HepG2 (cell line): Measurements from ENCODE around the gene SERPINE2. TPM values are rescaled to one million over a fixed set of nuclear protein-coding genes. Genes with fewer than 3 reads are reported as not detected.
A peak's percentile ranks its signal among the peaks of the same experiment; 100 is the strongest.

Experiments used
- CCAR2 ChIP-seq: fragments of 200-400 bp; formaldehyde crosslinking; optimal IDR thresholded peaks from 2 replicates; pipeline ENCODE3; 2018; ENCODE audit warnings: low read depth, mild to moderate bottlenecking, low read length, moderate library complexity
- KLF16 ChIP-seq, 2 experiments: sonication (generic) in 1 of 2; formaldehyde crosslinking in 1 of 2; IDR thresholded peaks; 2 replicates each; pipeline versions ENCODE4 v1.6.1 to v1.8.0; 2016 to 2023; ENCODE audit warnings: missing genetic modification reagents in 2 of 2, missing compliant biosample characterization in 1 of 2
- MEF2D ChIP-seq: sonication (generic); formaldehyde crosslinking; IDR thresholded peaks from 2 replicates; pipeline ENCODE4 v1.5.1; 2020; ENCODE audit warnings: mild to moderate bottlenecking, missing genetic modification reagents
- SMC3 ChIP-seq: IDR thresholded peaks from 2 replicates; pipeline ENCODE4 v1.6.1; 2011; ENCODE audit warnings: low read length, improper control_type of control experiment
- ZFP36 ChIP-seq: fragments of 150-350 bp; IDR thresholded peaks from 2 replicates; pipeline ENCODE4 v1.6.1; 2018; ENCODE audit warnings: borderline replicate concordance, low read length, low read depth; ENCODE audit not compliant: partially characterized antibody
- ZFP90 ChIP-seq: sonication (generic); formaldehyde crosslinking; IDR thresholded peaks from 2 replicates; pipeline ENCODE4 v1.8.0; 2022; ENCODE audit warnings: missing genetic modification reagents, mild to moderate bottlenecking, inconsistent platforms, borderline replicate concordance
- ZMYM2 ChIP-seq: sonication (generic); formaldehyde crosslinking; IDR thresholded peaks from 2 replicates; pipeline ENCODE4 v1.8.0; 2022; ENCODE audit warnings: mild to moderate bottlenecking, missing genetic modification reagents
- ZNF30 ChIP-seq: sonication (generic); formaldehyde crosslinking; IDR thresholded peaks from 2 replicates; pipeline ENCODE4 v1.5.0; 2020; ENCODE audit warnings: mild to moderate bottlenecking, missing genetic modification reagents
- ZNF530 ChIP-seq: sonication (generic); formaldehyde crosslinking; IDR thresholded peaks from 2 replicates; pipeline ENCODE4 v1.5.0; 2020; ENCODE audit warnings: low read depth, mild to moderate bottlenecking, missing genetic modification reagents
- polyA plus RNA-seq, 8 experiments: library from polyadenylated mRNA; depleted of rRNA in 3 of 8; stranded (reverse) in 7 of 8; unstranded in 1 of 8; fragments of >200 nt; fragmentation: Illumina TruSeq in 4 of 8; extraction: Trizol in 4 of 8; gene quantifications; 2 replicates each; pipeline versions ENCODE4 v1.2.1 to v1.2.3, GENCODE V29; 2011 to 2016; ENCODE audit warnings: low read depth in 4 of 8, missing spikeins in 1 of 8, mixed read lengths in 1 of 8; ENCODE audit not compliant: insufficient read depth in 1 of 8
- total RNA-seq, 5 experiments: library from RNA; depleted of rRNA; stranded (reverse); fragments of >200 nt; fragmentation: Illumina TruSeq; extraction: Trizol; gene quantifications; 2 replicates each; pipeline ENCODE4 v1.2.3, GENCODE V29; 2016; ENCODE audit warnings: low read depth in 1 of 5
- TF ChIP-seq, protein P1 (sequence below): sonication (generic); formaldehyde crosslinking; IDR thresholded peaks from 2 replicates; pipeline ENCODE4 v1.5.1; 2020; ENCODE audit warnings: mild to moderate bottlenecking, missing genetic modification reagents, borderline replicate concordance
- TF ChIP-seq, protein P2 (sequence below): sonication (generic); formaldehyde crosslinking; IDR thresholded peaks from 2 replicates; pipeline ENCODE4 v1.5.0; 2020; ENCODE audit warnings: mild to moderate bottlenecking, missing genetic modification reagents, borderline replicate concordance
- TF ChIP-seq, protein P3 (sequence below): sonication (generic); formaldehyde crosslinking; IDR thresholded peaks from 2 replicates; pipeline ENCODE4 v1.5.0; 2020; ENCODE audit warnings: mild to moderate bottlenecking, missing genetic modification reagents, borderline replicate concordance

SERPINE2 gene
- total and polyA plus RNA-seq, 2 of the 13 experiments (the other 11 are each of a cell fraction or from before 2014, with no cell fraction given): 7.9 to 18.1 TPM

DNA sequence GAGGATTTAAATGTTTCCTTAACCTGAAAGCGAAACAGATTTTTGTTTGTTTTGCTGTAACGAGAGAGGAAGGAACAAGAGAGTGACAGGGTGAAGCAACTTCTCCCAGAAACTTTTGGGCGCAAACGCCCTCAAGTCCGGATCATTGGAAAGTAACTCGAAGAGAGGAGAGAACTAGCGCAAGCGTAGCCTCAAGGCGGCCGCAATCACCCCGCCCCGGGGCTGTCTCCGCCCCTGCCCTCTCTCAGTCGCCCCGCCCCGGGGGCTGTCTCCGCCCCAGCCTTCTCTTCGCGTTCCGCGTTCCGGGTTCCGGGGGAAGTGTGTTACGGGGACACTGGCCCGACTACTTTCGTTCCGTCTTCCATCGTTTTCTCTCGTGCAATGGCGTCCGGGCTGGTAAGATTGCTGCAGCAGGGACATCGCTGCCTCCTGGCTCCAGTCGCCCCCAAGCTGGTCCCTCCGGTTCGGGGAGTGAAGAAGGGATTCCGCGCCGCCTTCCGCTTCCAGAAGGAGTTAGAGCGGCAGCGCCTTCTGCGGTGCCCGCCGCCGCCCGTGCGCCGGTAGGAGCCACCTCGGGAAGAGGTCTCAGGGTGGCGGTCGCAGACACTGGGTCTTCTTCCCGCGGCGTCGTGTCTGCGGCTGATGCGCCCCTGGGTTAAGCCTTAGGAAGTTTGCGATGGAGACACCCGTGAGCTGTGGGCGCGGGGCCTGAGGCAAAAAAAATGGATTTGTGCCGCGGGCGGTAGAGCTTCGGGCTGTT is 81.8 kb downstream of the SERPINE2 start, which contains the start of gene MRPL44 (continued):
- TF ChIP-seq, protein P1, sequence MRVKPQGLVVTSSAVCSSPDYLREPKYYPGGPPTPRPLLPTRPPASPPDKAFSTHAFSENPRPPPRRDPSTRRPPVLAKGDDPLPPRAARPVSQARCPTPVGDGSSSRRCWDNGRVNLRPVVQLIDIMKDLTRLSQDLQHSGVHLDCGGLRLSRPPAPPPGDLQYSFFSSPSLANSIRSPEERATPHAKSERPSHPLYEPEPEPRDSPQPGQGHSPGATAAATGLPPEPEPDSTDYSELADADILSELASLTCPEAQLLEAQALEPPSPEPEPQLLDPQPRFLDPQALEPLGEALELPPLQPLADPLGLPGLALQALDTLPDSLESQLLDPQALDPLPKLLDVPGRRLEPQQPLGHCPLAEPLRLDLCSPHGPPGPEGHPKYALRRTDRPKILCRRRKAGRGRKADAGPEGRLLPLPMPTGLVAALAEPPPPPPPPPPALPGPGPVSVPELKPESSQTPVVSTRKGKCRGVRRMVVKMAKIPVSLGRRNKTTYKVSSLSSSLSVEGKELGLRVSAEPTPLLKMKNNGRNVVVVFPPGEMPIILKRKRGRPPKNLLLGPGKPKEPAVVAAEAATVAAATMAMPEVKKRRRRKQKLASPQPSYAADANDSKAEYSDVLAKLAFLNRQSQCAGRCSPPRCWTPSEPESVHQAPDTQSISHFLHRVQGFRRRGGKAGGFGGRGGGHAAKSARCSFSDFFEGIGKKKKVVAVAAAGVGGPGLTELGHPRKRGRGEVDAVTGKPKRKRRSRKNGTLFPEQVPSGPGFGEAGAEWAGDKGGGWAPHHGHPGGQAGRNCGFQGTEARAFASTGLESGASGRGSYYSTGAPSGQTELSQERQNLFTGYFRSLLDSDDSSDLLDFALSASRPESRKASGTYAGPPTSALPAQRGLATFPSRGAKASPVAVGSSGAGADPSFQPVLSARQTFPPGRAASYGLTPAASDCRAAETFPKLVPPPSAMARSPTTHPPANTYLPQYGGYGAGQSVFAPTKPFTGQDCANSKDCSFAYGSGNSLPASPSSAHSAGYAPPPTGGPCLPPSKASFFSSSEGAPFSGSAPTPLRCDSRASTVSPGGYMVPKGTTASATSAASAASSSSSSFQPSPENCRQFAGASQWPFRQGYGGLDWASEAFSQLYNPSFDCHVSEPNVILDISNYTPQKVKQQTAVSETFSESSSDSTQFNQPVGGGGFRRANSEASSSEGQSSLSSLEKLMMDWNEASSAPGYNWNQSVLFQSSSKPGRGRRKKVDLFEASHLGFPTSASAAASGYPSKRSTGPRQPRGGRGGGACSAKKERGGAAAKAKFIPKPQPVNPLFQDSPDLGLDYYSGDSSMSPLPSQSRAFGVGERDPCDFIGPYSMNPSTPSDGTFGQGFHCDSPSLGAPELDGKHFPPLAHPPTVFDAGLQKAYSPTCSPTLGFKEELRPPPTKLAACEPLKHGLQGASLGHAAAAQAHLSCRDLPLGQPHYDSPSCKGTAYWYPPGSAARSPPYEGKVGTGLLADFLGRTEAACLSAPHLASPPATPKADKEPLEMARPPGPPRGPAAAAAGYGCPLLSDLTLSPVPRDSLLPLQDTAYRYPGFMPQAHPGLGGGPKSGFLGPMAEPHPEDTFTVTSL (CRISPR knock-in tag): peak; percentile 86
- TF ChIP-seq CCAR2 (peak; percentile 99), ZNF30 (CRISPR knock-in tag) (no peak), ZFP36 (peak; percentile 14), ZFP90 (CRISPR knock-in tag) (peak; percentile 97), SMC3 (no peak), KLF16 (CRISPR knock-in tag; IDR thresholded peaks at IDR 0.05) (peak; percentile 61 to 100; a peak in 2 of 4 replicates), MEF2D (CRISPR knock-in tag) (peak; percentile 96), ZNF530 (no peak), ZMYM2 (CRISPR knock-in tag) (peak; percentile 40; the same call in 1 of the 2 replicates)
- TF ChIP-seq, protein P2, sequence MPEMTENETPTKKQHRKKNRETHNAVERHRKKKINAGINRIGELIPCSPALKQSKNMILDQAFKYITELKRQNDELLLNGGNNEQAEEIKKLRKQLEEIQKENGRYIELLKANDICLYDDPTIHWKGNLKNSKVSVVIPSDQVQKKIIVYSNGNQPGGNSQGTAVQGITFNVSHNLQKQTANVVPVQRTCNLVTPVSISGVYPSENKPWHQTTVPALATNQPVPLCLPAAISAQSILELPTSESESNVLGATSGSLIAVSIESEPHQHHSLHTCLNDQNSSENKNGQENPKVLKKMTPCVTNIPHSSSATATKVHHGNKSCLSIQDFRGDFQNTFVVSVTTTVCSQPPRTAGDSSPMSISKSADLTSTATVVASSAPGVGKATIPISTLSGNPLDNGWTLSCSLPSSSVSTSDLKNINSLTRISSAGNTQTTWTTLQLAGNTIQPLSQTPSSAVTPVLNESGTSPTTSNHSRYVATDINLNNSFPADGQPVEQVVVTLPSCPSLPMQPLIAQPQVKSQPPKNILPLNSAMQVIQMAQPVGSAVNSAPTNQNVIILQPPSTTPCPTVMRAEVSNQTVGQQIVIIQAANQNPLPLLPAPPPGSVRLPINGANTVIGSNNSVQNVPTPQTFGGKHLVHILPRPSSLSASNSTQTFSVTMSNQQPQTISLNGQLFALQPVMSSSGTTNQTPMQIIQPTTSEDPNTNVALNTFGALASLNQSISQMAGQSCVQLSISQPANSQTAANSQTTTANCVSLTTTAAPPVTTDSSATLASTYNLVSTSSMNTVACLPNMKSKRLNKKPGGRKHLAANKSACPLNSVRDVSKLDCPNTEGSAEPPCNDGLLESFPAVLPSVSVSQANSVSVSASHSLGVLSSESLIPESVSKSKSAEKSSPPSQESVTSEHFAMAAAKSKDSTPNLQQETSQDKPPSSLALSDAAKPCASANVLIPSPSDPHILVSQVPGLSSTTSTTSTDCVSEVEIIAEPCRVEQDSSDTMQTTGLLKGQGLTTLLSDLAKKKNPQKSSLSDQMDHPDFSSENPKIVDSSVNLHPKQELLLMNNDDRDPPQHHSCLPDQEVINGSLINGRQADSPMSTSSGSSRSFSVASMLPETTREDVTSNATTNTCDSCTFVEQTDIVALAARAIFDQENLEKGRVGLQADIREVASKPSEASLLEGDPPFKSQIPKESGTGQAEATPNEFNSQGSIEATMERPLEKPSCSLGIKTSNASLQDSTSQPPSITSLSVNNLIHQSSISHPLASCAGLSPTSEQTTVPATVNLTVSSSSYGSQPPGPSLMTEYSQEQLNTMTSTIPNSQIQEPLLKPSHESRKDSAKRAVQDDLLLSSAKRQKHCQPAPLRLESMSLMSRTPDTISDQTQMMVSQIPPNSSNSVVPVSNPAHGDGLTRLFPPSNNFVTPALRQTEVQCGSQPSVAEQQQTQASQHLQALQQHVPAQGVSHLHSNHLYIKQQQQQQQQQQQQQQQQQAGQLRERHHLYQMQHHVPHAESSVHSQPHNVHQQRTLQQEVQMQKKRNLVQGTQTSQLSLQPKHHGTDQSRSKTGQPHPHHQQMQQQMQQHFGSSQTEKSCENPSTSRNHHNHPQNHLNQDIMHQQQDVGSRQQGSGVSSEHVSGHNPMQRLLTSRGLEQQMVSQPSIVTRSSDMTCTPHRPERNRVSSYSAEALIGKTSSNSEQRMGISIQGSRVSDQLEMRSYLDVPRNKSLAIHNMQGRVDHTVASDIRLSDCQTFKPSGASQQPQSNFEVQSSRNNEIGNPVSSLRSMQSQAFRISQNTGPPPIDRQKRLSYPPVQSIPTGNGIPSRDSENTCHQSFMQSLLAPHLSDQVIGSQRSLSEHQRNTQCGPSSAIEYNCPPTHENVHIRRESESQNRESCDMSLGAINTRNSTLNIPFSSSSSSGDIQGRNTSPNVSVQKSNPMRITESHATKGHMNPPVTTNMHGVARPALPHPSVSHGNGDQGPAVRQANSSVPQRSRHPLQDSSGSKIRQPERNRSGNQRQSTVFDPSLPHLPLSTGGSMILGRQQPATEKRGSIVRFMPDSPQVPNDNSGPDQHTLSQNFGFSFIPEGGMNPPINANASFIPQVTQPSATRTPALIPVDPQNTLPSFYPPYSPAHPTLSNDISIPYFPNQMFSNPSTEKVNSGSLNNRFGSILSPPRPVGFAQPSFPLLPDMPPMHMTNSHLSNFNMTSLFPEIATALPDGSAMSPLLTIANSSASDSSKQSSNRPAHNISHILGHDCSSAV (CRISPR knock-in tag): no peak
- TF ChIP-seq, protein P3, sequence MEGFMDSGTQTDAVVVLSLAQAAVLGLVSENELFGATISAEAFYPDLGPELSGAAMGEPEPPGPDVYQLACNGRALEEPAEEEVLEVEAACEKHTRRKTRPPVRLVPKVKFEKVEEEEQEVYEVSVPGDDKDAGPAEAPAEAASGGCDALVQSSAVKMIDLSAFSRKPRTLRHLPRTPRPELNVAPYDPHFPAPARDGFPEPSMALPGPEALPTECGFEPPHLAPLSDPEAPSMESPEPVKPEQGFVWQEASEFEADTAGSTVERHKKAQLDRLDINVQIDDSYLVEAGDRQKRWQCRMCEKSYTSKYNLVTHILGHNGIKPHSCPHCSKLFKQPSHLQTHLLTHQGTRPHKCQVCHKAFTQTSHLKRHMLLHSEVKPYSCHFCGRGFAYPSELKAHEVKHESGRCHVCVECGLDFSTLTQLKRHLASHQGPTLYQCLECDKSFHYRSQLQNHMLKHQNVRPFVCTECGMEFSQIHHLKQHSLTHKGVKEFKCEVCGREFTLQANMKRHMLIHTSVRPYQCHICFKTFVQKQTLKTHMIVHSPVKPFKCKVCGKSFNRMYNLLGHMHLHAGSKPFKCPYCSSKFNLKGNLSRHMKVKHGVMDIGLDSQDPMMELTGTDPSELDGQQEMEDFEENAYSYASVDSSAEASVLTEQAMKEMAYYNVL: no peak; the same call in none of the 2 replicates
